Measurements from ENCODE around the gene RUNX2. TPM values are rescaled to one million over a fixed set of nuclear protein-coding genes. Genes with fewer than 3 reads are reported as not detected.

The RUNX2 gene
- total RNA-seq, 2 experiments from 2014 or later, result 0.27 to 0.44 TPM

GRCh38 chr6:45553730-45554344 is 225.7 kb downstream of the RUNX2 start:
- Histone ChIP-seq H3K36me3 (ENCODE audit: insufficient read depth, low read length) (no peaks in the 10 kb centered on the region), H3K79me2 (ENCODE audit: insufficient read depth, low read depth, low read length) (no peaks in the 10 kb centered on the region), H3K4me1 (ENCODE audit: insufficient read depth, low read length, poor library complexity, severe bottlenecking) (no peaks in the 10 kb centered on the region), H3K4me3 (ENCODE audit: low read depth, low read length, poor library complexity, severe bottlenecking) (no peak overlapping the region), H3K27ac (ENCODE audit: low read depth, low read length, poor library complexity, severe bottlenecking) (no peak overlapping the region), H3K9me3 (ENCODE audit: low read length) (no peaks in the 10 kb centered on the region), H3K9me2 (ENCODE audit: insufficient read depth, low read length) (no peaks in the 10 kb centered on the region), H2AFZ (ENCODE audit: low read length) (no peak overlapping the region), H3K4me2 (ENCODE audit: low read length) (no peak overlapping the region), H4K20me1 (ENCODE audit: insufficient read depth, low read length) (no peaks in the 10 kb centered on the region)
- ChIA-PET POLR2A (interaction anchor here (0.9 kb wide), 1 partner anchor 10 kb away, joined by 3 read pairs; no protein-coding TSS in a partner anchor), CTCF (ENCODE audit: unreplicated experiment) (no interaction called here)
- intact Hi-C loops (cut with micrococcal nuclease; ENCODE audit: unreplicated experiment), result no loop called here
- no peak for TF ChIP-seq EZH2phosphoT487 (IDR thresholded peaks at IDR 0.05; ENCODE audit: borderline replicate concordance, low read depth, low read length)
- TF ChIP-seq CTCF (conservative IDR thresholded peaks at IDR 0.05; ENCODE audit: low read length), result no peak
- no TSS peak for BruUV-seq (replicated peaks)
- no peak for DNase-seq (ENCODE audit: low spot score)

GRCh38 chr6:45554591-45554990 is 226.5 kb downstream of the RUNX2 start:
- ChIA-PET CTCF (ENCODE audit: unreplicated experiment) (no interaction called here), POLR2A (interaction anchor here (0.9 kb wide), 1 partner anchor 9 kb away, joined by 3 read pairs; no protein-coding TSS in a partner anchor)
- Histone ChIP-seq H3K4me2 (ENCODE audit: low read length) (no peak overlapping the region), H4K20me1 (ENCODE audit: insufficient read depth, low read length) (no peaks in the 10 kb centered on the region), H3K36me3 (ENCODE audit: insufficient read depth, low read length) (no peaks in the 10 kb centered on the region), H3K9me3 (ENCODE audit: low read length) (no peaks in the 10 kb centered on the region), H3K79me2 (ENCODE audit: insufficient read depth, low read depth, low read length) (no peaks in the 10 kb centered on the region), H2AFZ (ENCODE audit: low read length) (no peak overlapping the region), H3K4me1 (ENCODE audit: insufficient read depth, low read length, poor library complexity, severe bottlenecking) (no peaks in the 10 kb centered on the region), H3K27ac (ENCODE audit: low read depth, low read length, poor library complexity, severe bottlenecking) (no peak overlapping the region), H3K4me3 (ENCODE audit: low read depth, low read length, poor library complexity, severe bottlenecking) (no peak overlapping the region), H3K9me2 (ENCODE audit: insufficient read depth, low read length) (no peaks in the 10 kb centered on the region)
- TF ChIP-seq CTCF (conservative IDR thresholded peaks at IDR 0.05; ENCODE audit: low read length), result no peak
- TF ChIP-seq EZH2phosphoT487 (IDR thresholded peaks at IDR 0.05; ENCODE audit: borderline replicate concordance, low read depth, low read length), result no peak
- intact Hi-C loops (cut with micrococcal nuclease; ENCODE audit: unreplicated experiment), result no loop called here
- BruUV-seq (replicated peaks), result no TSS peak
- no peak for DNase-seq (ENCODE audit: low spot score)

- ChIA-PET POLR2A (interaction anchor here (0.7 kb wide), 1 partner anchor 392 kb away, joined by 4 read pairs; no protein-coding TSS in a partner anchor), CTCF (ENCODE audit: unreplicated experiment) (no interaction called here)
- Histone ChIP-seq H3K79me2 (ENCODE audit: insufficient read depth, low read depth, low read length) (no peaks in the 10 kb centered on the region), H3K4me3 (ENCODE audit: low read depth, low read length, poor library complexity, severe bottlenecking) (no peak overlapping the region), H3K36me3 (ENCODE audit: insufficient read depth, low read length) (no peaks in the 10 kb centered on the region), H4K20me1 (ENCODE audit: insufficient read depth, low read length) (no peaks in the 10 kb centered on the region), H3K9me3 (ENCODE audit: low read length) (no peaks in the 10 kb centered on the region), H3K27ac (ENCODE audit: low read depth, low read length, poor library complexity, severe bottlenecking) (no peak overlapping the region), H3K9me2 (ENCODE audit: insufficient read depth, low read length) (no peaks in the 10 kb centered on the region), H2AFZ (ENCODE audit: low read length) (no peak overlapping the region), H3K4me2 (ENCODE audit: low read length) (no peak overlapping the region), H3K4me1 (ENCODE audit: insufficient read depth, low read length, poor library complexity, severe bottlenecking) (no peaks in the 10 kb centered on the region)
- intact Hi-C loops (cut with micrococcal nuclease; ENCODE audit: unreplicated experiment), result no loop called here
- BruUV-seq (replicated peaks), result no TSS peak
- DNase-seq (ENCODE audit: low spot score), result no peak
- TF ChIP-seq EZH2phosphoT487 (IDR thresholded peaks at IDR 0.05; ENCODE audit: borderline replicate concordance, low read depth, low read length), result no peak
- no peak for TF ChIP-seq CTCF (conservative IDR thresholded peaks at IDR 0.05; ENCODE audit: low read length)
Observed at GRCh38 chr6:45555981-45556771, 228.0 kb downstream of the RUNX2 start.

Measured in OCI-LY7 (cell line).